GM23338 (cell line): ENCODE data around the gene RPL26.

Experiments used
- CREB1 ChIP-seq: fragments of 250-450 bp; sonication (Bioruptor Pico); IDR thresholded peaks from 2 replicates; pipeline ENCODE4 v1.5.0; 2020; ENCODE audit warnings: low read depth, mild to moderate bottlenecking, moderate library complexity
- EZH2 ChIP-seq: fragments of 200-600 bp; sonication (generic); IDR thresholded peaks from one replicate; pipeline ENCODE4 v1.8.0; 2017; ENCODE audit warnings: antibody characterized with exemption, mild to moderate bottlenecking, low read depth; ENCODE audit not compliant: unreplicated experiment
- EZH2phosphoT487 ChIP-seq: fragments of 200-600 bp; sonication (generic); IDR thresholded peaks from one replicate; pipeline ENCODE4 v1.8.1; 2018; ENCODE audit warnings: antibody characterized with exemption; ENCODE audit not compliant: unreplicated experiment
- JUNB ChIP-seq: IDR thresholded peaks from one replicate; pipeline ENCODE4 v1.6.1; 2016; ENCODE audit warnings: antibody characterized with exemption; ENCODE audit not compliant: unreplicated experiment
- POLR2AphosphoS5 ChIP-seq: IDR thresholded peaks from 2 replicates; pipeline ENCODE4 v1.6.1; 2016; ENCODE audit warnings: antibody characterized with exemption, low read depth
- STAT1 ChIP-seq: IDR thresholded peaks from one replicate; pipeline ENCODE4 v1.6.1; 2016; ENCODE audit warnings: antibody characterized with exemption; ENCODE audit not compliant: unreplicated experiment
- ZNF114 ChIP-seq: fragments of 250-450 bp; sonication (Bioruptor Pico); IDR thresholded peaks from 2 replicates; pipeline ENCODE4 v1.5.0; 2020; ENCODE audit warnings: mild to moderate bottlenecking, moderate library complexity
- ZNF331 ChIP-seq: fragments of 250-450 bp; sonication (Bioruptor Pico); IDR thresholded peaks from 2 replicates; pipeline ENCODE4 v1.5.0; 2020; ENCODE audit warnings: low read depth, mild to moderate bottlenecking, moderate library complexity
- TF ChIP-seq, protein P1 (sequence below), 2 experiments: fragments of 200-600 bp in 1 of 2; sonication (generic) in 1 of 2; conservative IDR thresholded peaks; 2 replicates each; pipeline versions ENCODE4 v1.5.1 to v1.6.1; 2016 to 2017; ENCODE audit warnings: antibody characterized with exemption in 2 of 2, low read depth in 2 of 2, mild to moderate bottlenecking in 2 of 2, moderate library complexity in 1 of 2
- TF ChIP-seq, protein P2 (sequence below): IDR thresholded peaks from 2 replicates; pipeline ENCODE4 v1.6.1; 2016; ENCODE audit warnings: antibody characterized with exemption
- TF ChIP-seq, protein P3 (sequence below): IDR thresholded peaks from one replicate; pipeline ENCODE4 v1.6.1; 2018; ENCODE audit warnings: antibody characterized with exemption; ENCODE audit not compliant: unreplicated experiment
- TF ChIP-seq, protein P4 (sequence below): fragments of 250-450 bp; sonication (Bioruptor Pico); IDR thresholded peaks from 2 replicates; pipeline ENCODE4 v1.5.0; 2020; ENCODE audit warnings: mild to moderate bottlenecking, moderate library complexity

DNA sequence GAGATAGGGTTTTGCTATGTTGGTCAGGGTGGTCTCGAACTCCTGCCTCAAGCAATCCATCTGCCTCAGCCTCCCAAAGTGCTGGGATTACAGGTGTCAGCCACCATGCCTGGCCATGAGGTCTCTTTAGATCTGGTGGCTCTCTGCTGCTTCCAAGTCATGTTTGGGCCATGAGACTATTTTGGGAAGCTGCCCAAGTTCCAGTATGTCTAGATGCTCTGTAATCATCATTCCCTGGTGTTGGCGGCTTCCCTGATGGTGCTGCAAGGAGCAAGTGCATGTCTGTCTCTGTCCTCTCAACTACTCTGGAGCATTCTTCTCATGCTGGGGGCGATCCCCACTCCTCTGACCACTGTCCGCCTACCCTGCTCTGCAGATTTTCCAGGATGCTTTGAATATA, 49.7 kb downstream of the RPL26 start:
- TF ChIP-seq POLR2AphosphoS5 (no peak), ZNF331 (CRISPR knock-in tag) (no peak), EZH2phosphoT487 (no peak), EZH2 (no peak), CREB1 (CRISPR knock-in tag) (no peak), STAT1 (no peak), JUNB (no peak), ZNF114 (CRISPR knock-in tag) (no peak)
- TF ChIP-seq, protein P1, sequence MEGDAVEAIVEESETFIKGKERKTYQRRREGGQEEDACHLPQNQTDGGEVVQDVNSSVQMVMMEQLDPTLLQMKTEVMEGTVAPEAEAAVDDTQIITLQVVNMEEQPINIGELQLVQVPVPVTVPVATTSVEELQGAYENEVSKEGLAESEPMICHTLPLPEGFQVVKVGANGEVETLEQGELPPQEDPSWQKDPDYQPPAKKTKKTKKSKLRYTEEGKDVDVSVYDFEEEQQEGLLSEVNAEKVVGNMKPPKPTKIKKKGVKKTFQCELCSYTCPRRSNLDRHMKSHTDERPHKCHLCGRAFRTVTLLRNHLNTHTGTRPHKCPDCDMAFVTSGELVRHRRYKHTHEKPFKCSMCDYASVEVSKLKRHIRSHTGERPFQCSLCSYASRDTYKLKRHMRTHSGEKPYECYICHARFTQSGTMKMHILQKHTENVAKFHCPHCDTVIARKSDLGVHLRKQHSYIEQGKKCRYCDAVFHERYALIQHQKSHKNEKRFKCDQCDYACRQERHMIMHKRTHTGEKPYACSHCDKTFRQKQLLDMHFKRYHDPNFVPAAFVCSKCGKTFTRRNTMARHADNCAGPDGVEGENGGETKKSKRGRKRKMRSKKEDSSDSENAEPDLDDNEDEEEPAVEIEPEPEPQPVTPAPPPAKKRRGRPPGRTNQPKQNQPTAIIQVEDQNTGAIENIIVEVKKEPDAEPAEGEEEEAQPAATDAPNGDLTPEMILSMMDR (conservative IDR thresholded peaks at IDR 0.05; ENCODE audit: low read depth in 2 of 2): no peak
- TF ChIP-seq, protein P2, sequence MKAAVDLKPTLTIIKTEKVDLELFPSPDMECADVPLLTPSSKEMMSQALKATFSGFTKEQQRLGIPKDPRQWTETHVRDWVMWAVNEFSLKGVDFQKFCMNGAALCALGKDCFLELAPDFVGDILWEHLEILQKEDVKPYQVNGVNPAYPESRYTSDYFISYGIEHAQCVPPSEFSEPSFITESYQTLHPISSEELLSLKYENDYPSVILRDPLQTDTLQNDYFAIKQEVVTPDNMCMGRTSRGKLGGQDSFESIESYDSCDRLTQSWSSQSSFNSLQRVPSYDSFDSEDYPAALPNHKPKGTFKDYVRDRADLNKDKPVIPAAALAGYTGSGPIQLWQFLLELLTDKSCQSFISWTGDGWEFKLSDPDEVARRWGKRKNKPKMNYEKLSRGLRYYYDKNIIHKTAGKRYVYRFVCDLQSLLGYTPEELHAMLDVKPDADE: no peak
- TF ChIP-seq, protein P3, sequence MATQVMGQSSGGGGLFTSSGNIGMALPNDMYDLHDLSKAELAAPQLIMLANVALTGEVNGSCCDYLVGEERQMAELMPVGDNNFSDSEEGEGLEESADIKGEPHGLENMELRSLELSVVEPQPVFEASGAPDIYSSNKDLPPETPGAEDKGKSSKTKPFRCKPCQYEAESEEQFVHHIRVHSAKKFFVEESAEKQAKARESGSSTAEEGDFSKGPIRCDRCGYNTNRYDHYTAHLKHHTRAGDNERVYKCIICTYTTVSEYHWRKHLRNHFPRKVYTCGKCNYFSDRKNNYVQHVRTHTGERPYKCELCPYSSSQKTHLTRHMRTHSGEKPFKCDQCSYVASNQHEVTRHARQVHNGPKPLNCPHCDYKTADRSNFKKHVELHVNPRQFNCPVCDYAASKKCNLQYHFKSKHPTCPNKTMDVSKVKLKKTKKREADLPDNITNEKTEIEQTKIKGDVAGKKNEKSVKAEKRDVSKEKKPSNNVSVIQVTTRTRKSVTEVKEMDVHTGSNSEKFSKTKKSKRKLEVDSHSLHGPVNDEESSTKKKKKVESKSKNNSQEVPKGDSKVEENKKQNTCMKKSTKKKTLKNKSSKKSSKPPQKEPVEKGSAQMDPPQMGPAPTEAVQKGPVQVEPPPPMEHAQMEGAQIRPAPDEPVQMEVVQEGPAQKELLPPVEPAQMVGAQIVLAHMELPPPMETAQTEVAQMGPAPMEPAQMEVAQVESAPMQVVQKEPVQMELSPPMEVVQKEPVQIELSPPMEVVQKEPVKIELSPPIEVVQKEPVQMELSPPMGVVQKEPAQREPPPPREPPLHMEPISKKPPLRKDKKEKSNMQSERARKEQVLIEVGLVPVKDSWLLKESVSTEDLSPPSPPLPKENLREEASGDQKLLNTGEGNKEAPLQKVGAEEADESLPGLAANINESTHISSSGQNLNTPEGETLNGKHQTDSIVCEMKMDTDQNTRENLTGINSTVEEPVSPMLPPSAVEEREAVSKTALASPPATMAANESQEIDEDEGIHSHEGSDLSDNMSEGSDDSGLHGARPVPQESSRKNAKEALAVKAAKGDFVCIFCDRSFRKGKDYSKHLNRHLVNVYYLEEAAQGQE: no peak
- TF ChIP-seq, protein P4, sequence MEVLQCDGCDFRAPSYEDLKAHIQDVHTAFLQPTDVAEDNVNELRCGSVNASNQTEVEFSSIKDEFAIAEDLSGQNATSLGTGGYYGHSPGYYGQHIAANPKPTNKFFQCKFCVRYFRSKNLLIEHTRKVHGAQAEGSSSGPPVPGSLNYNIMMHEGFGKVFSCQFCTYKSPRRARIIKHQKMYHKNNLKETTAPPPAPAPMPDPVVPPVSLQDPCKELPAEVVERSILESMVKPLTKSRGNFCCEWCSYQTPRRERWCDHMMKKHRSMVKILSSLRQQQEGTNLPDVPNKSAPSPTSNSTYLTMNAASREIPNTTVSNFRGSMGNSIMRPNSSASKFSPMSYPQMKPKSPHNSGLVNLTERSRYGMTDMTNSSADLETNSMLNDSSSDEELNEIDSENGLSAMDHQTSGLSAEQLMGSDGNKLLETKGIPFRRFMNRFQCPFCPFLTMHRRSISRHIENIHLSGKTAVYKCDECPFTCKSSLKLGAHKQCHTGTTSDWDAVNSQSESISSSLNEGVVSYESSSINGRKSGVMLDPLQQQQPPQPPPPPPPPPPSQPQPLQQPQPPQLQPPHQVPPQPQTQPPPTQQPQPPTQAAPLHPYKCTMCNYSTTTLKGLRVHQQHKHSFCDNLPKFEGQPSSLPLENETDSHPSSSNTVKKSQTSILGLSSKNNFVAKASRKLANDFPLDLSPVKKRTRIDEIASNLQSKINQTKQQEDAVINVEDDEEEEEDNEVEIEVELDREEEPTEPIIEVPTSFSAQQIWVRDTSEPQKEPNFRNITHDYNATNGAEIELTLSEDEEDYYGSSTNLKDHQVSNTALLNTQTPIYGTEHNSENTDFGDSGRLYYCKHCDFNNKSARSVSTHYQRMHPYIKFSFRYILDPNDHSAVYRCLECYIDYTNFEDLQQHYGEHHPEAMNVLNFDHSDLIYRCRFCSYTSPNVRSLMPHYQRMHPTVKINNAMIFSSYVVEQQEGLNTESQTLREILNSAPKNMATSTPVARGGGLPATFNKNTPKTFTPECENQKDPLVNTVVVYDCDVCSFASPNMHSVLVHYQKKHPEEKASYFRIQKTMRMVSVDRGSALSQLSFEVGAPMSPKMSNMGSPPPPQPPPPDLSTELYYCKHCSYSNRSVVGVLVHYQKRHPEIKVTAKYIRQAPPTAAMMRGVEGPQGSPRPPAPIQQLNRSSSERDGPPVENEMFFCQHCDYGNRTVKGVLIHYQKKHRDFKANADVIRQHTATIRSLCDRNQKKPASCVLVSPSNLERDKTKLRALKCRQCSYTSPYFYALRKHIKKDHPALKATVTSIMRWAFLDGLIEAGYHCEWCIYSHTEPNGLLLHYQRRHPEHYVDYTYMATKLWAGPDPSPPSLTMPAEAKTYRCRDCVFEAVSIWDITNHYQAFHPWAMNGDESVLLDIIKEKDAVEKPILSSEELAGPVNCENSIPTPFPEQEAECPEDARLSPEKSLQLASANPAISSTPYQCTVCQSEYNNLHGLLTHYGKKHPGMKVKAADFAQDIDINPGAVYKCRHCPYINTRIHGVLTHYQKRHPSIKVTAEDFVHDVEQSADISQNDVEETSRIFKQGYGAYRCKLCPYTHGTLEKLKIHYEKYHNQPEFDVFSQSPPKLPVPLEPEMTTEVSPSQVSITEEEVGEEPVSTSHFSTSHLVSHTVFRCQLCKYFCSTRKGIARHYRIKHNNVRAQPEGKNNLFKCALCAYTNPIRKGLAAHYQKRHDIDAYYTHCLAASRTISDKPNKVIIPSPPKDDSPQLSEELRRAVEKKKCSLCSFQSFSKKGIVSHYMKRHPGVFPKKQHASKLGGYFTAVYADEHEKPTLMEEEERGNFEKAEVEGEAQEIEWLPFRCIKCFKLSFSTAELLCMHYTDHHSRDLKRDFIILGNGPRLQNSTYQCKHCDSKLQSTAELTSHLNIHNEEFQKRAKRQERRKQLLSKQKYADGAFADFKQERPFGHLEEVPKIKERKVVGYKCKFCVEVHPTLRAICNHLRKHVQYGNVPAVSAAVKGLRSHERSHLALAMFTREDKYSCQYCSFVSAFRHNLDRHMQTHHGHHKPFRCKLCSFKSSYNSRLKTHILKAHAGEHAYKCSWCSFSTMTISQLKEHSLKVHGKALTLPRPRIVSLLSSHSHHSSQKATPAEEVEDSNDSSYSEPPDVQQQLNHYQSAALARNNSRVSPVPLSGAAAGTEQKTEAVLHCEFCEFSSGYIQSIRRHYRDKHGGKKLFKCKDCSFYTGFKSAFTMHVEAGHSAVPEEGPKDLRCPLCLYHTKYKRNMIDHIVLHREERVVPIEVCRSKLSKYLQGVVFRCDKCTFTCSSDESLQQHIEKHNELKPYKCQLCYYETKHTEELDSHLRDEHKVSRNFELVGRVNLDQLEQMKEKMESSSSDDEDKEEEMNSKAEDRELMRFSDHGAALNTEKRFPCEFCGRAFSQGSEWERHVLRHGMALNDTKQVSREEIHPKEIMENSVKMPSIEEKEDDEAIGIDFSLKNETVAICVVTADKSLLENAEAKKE (CRISPR knock-in tag): no peak
